Adrenal gland (tissue), 12 donors: ENCODE results near the gene DCAF15. TPM values are rescaled to one million over a fixed set of nuclear protein-coding genes. Genes with fewer than 3 reads are reported as not detected.
A peak's percentile ranks its signal among the peaks of the same experiment; 100 is the strongest.

Experiments
- DNase-seq, 7 donors: peaks; one replicate each; pipeline ENCODE4 v3.0.0-alpha.2; 2019 to 2020
- H3K27ac ChIP-seq, 5 donors: fragments of 200-600 bp; sonication (generic) in 4 of 5; 1 replicate in 3 of 5; 2 replicates in 2 of 5; pipeline versions ENCODE4 v1.5.1 to v1.8.0; 2016 to 2020; ENCODE audit warnings: mild to moderate bottlenecking in 1 of 5
- H3K27me3 ChIP-seq: fragments of 200-600 bp; 2 replicates; pipeline ENCODE4 v1.8.0; 2021
- H3K36me3 ChIP-seq, 2 donors: fragments of 200-600 bp; replicated peaks in 1 of 2; 1 replicate in 1 of 2; 2 replicates in 1 of 2; pipeline versions ENCODE4 v1.5.1 to v1.8.0; 2018 to 2022
- H3K4me1 ChIP-seq, 2 donors: fragments of 200-600 bp; replicated peaks in 1 of 2; 1 replicate in 1 of 2; 2 replicates in 1 of 2; pipeline versions ENCODE4 v1.5.1 to v1.8.0; 2018 to 2021
- H3K4me3 ChIP-seq, 4 donors: fragments of 200-600 bp; sonication (generic) in 3 of 4; one replicate each; pipeline ENCODE4 v1.5.1; 2016 to 2018
- H3K9me3 ChIP-seq, 3 donors: fragments of 200-600 bp; sonication (generic) in 1 of 3; replicated peaks in 1 of 3; 1 replicate in 2 of 3; 2 replicates in 1 of 3; pipeline versions ENCODE4 v1.5.1 to v1.8.0; 2016 to 2021
- POLR2A ChIP-seq, 2 donors: fragments of 450-650 bp; IDR thresholded peaks; one replicate each; pipeline ENCODE4 v1.6.1; 2017; ENCODE audit warnings: antibody characterized with exemption in 2 of 2, mild to moderate bottlenecking in 2 of 2, moderate library complexity in 1 of 2
- WGBS, 4 donors: extraction: QIAGEN DNeasy Blood & Tissue Kit in 2 of 4; methylation state at CpG; one replicate each; pipeline versions ENCODE4 v1.1.5 to v1.1.7; 2013 to 2017; 5-methylcytosine and 5-hydroxymethylcytosine counted together
- intact Hi-C, 2 donors: fragments of 100-400 bp; cut with DNase I; formaldehyde crosslinking; loops; one replicate each; pipeline versions ENCODE4 v1.14.1 to v1.15.0; 2022 to 2023
- polyA plus RNA-seq, 3 donors: library from polyadenylated mRNA; stranded (reverse); fragments of 200-250 nt in 2 of 3; fragments of 350-450 nt in 1 of 3; fragmentation: Illumina TruSeq in 1 of 3; extraction: RNeasy Lipid Tissue Mini Kit (QIAGEN cat#74804) in 1 of 3; gene quantifications; one replicate each; pipeline ENCODE4 v1.2.3, GENCODE V29; 2013 to 2014
- total RNA-seq, 9 donors: library from RNA; depleted of rRNA in 4 of 9; stranded (reverse); fragments of >200 nt in 4 of 9; fragments of 120-200 nt in 1 of 9; fragmentation: NEBNext Ultra II Directional in 1 of 9; extraction: Animal tissue kit (Norgen Biotek cat#: 25700) in 1 of 9; gene quantifications; one replicate each; pipeline versions ENCODE4 v1.1.0 to v1.2.4, GENCODE V29; 2013 to 2023
- TF ChIP-seq, protein P1 (sequence below), 6 experiments: fragments of 450-650 bp in 4 of 6; fragments of 200-600 bp in 2 of 6; sonication (generic) in 1 of 6; IDR thresholded peaks; 1 replicate in 5 of 6; 2 replicates in 1 of 6; pipeline versions ENCODE4 v1.5.1 to v1.8.0; 2016 to 2021; ENCODE audit warnings: antibody characterized with exemption in 6 of 6, mild to moderate bottlenecking in 2 of 6, moderate library complexity in 1 of 6
- donor health status: healthy with polysubstance abuse.
- donor health status: Bipolar disorder and iron deficiency.
- donor health status: DM: yes; HTN: yes; CAD: no.
- donor health status: DM: no; HTN: no; CAD: no.
- donor health status: DM: no; HTN: no; CAD: no.
- donor health status: DM: yes; HTN: yes; CAD: no.

Gene DCAF15
- total and polyA plus RNA-seq, 12 donors: 6.7 to 147 (median 13.5) TPM

DNA sequence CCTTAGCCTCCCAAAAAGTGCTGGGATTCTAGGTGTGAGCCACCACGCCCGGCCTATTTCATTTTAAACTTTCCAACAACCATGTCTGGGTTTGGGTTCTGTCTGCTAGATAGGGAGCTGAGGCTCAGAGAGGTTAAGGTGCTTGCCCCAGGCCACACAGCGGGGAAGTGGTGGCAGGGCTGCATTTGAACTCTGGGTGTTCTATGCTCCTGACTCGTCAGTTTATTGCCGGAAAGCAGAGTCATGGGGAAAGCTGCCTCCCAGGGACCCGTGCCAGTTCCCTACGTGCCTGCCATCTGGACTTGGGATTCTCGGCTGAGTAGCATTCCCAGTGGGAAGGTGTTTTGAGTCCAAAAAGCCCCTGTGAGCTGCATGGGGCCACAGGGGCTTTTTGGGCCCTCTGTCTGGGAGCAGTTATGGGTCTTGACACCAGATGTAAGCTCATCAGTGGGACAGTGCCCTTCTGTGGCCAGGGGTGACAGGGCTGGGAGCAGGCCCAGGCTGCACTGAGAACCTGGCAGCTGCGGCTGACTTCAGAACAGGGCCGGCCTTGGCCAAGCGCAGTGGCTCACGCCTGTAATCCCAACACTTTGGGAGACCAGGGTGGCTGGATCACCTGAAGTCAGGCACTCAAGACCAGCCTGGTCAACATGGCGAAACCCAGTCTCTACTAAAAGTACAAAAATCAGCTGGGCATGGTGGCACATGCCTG, 42.9 kb downstream of the DCAF15 start:
- Histone ChIP-seq H3K27ac (peak overlapping the region in 2 of 5 donors; percentile 29 to 50), H3K4me3 (no peak overlapping the region), H3K36me3 (peaks cover 0 to 12% of the 10 kb centered on the region in 2 donors), H3K4me1 (peaks cover 0 to 4% of the 10 kb centered on the region in 2 donors), H3K27me3 (no peaks in the 10 kb centered on the region), H3K9me3 (peaks cover 0 to 7% (median 0%) of the 10 kb centered on the region in 3 donors)
- peak in 3 of 7 donors; percentile 51 to 59 (median 58) for DNase-seq
- intact Hi-C loops: no loop called here
- TF ChIP-seq, protein P1, sequence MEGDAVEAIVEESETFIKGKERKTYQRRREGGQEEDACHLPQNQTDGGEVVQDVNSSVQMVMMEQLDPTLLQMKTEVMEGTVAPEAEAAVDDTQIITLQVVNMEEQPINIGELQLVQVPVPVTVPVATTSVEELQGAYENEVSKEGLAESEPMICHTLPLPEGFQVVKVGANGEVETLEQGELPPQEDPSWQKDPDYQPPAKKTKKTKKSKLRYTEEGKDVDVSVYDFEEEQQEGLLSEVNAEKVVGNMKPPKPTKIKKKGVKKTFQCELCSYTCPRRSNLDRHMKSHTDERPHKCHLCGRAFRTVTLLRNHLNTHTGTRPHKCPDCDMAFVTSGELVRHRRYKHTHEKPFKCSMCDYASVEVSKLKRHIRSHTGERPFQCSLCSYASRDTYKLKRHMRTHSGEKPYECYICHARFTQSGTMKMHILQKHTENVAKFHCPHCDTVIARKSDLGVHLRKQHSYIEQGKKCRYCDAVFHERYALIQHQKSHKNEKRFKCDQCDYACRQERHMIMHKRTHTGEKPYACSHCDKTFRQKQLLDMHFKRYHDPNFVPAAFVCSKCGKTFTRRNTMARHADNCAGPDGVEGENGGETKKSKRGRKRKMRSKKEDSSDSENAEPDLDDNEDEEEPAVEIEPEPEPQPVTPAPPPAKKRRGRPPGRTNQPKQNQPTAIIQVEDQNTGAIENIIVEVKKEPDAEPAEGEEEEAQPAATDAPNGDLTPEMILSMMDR (IDR thresholded peaks at IDR 0.05): no peak
- TF ChIP-seq POLR2A (IDR thresholded peaks at IDR 0.05): no peak
- 68 to 78% (median 75%) methylated on average over 8 to 13 of the region's 13 CpGs for WGBS, 4 donors

DNA sequence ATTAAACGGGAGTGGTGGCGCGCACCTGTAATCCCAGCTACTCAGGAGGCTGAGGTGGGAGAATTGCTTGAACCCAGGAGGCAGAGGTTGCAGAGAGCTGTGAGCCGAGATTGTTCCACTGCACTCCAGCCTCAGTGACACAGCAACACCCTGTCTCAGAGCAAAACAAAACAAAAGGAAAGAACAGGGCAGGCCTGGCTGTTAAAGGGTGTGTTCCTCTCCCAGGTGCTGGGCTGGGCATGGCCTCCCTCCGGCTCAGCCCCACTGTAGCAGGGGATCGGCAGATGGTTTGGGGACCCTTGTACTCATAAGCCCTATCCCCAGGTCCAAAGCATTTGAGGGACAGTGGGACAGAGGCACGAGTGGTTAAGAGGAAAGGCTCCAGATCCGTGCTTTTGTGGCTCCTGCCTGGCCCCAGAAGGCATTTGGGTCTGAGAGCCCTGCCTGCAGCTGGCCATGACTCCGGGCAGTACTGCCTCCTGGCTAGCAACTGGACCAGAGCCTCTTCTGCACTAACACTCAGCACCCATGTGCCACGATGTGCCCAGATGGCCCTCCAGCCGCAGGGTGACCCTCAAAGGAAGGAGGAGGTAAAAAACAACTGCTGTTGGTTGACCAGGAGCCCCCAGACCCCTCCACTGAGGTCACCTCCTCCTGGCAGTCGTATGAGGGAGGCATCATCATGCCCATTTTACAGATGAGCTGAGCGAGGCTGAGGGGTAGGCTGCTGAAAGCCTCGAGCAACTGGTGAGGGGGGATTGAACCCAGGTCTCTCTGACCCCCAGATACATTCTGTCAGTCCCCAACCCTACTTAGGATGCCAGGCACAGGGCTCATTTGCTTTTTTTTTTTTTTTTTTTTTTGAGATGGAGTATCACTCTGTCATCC, 43.8 kb downstream of the DCAF15 start:
- no peak overlapping the region for H3K27ac ChIP-seq
- peaks cover 0 to 7% (median 0%) of the 10 kb centered on the region in 3 donors for H3K9me3 ChIP-seq
- intact Hi-C loops: no loop called here
- H3K27me3 ChIP-seq: no peaks in the 10 kb centered on the region
- peaks cover 0 to 12% of the 10 kb centered on the region in 2 donors for H3K36me3 ChIP-seq
- 90 to 95% (median 93%) methylated on average over 9 to 14 of the region's 14 CpGs for WGBS, 4 donors
- no peak for DNase-seq
- no peak for TF ChIP-seq POLR2A (IDR thresholded peaks at IDR 0.05)
- TF ChIP-seq, protein P1 (IDR thresholded peaks at IDR 0.05): no peak
- H3K4me1 ChIP-seq: peaks cover 0 to 4% of the 10 kb centered on the region in 2 donors
- no peak overlapping the region for H3K4me3 ChIP-seq

DNA sequence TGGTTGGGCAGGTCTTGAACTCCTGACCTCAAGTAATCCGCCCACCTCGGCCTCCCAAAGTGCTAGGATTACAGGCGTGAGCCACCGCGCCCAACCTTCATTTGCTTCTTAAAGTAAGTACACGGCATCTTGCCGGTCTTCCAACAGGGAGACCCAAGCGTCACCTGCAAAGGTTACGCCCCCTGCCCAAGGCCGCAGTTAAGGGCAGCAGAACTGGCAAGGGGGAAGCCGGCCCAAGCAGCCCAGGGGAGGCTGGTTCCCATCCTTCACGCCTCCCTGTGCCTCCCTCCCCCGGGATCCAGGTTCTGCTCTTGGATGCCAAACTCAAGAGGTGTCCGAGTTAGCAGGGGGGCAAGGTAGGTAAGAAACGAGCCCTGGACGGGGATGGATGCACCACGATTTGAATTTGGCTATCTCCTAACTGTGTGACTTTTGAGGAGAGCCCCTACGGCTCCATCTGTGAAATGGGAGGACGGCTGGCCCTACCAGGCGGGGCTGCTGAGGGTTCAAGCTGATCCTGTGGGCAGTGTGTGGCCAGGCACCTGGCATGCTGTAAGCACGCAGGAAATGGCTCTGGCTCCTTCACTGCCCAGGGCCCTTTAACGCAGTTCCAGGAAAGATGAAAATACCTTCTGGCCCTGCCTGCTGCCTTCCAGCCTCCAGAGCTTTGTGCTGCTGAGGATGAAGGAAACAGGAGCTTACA, 44.8 kb downstream of the DCAF15 start:
- Histone ChIP-seq H3K9me3 (peaks cover 0 to 7% (median 0%) of the 10 kb centered on the region in 3 donors), H3K4me1 (peaks cover 0 to 4% of the 10 kb centered on the region in 2 donors), H3K27ac (no peak overlapping the region), H3K27me3 (no peaks in the 10 kb centered on the region), H3K4me3 (no peak overlapping the region), H3K36me3 (peaks cover 0 to 12% of the 10 kb centered on the region in 2 donors)
- TF ChIP-seq, protein P1 (IDR thresholded peaks at IDR 0.05): no peak
- no peak for TF ChIP-seq POLR2A (IDR thresholded peaks at IDR 0.05)
- DNase-seq: no peak
- intact Hi-C loops: no loop called here
- 90 to 94% (median 93%) methylated on average over 13 to 22 of the region's 22 CpGs for WGBS, 4 donors

DNA sequence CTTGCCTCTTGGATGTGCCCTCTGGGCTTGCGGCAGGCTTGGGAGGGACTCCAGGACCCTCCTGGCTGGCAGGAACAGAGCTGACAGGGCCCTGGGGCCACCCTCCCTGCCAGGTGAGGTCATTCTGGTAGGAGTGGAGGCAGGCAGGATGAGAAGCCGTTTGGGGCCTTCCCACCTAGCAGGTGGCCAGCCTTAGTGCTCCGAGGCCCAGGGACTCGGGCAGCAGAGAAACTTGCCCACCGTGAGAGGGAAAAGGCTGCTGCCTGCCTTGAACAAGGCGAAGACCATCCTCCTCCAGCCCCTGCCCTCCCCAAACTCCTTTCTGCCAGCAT, 45.3 kb downstream of the DCAF15 start:
- 93 to 94% methylated on average over 6 of the region's 6 CpGs; no CpG with 5 or more reads in 2 of the 4 donors for WGBS, 4 donors
- DNase-seq: no peak
- Histone ChIP-seq H3K36me3 (peaks cover 0 to 7% of the 10 kb centered on the region in 2 donors), H3K4me1 (peaks cover 0 to 4% of the 10 kb centered on the region in 2 donors), H3K27ac (no peak overlapping the region), H3K27me3 (no peaks in the 10 kb centered on the region), H3K4me3 (no peak overlapping the region), H3K9me3 (peaks cover 0 to 7% (median 0%) of the 10 kb centered on the region in 3 donors)
- TF ChIP-seq, protein P1 (IDR thresholded peaks at IDR 0.05): no peak
- no peak for TF ChIP-seq POLR2A (IDR thresholded peaks at IDR 0.05)
- intact Hi-C loops: no loop called here
